Measurements from ENCODE around the gene PLEKHA8. TPM values are rescaled to one million over a fixed set of nuclear protein-coding genes. Genes with fewer than 3 reads are reported as not detected.

The PLEKHA8 gene
- total RNA-seq, 1 donor from 2014 or later = 43.5 TPM

GRCh38 chr7:30082686-30083085, 54.5 kb downstream of the PLEKHA8 start:
- Mint-ChIP-seq H3K9me3 (no peaks in the 10 kb centered on the region), H3K4me1 (no peaks in the 10 kb centered on the region), H3K27me3 (ENCODE audit: low read depth) (no peaks in the 10 kb centered on the region), H3K27ac (no peak overlapping the region), H3K4me3 (no peak overlapping the region), H3K36me3 (peaks cover 26% of the 10 kb centered on the region)
- TF ChIP-seq CTCF (IDR thresholded peaks at IDR 0.05; ENCODE audit: unreplicated experiment) = no peak
- no peak for DNase-seq (ENCODE audit: low spot score in 2 of 2, unreplicated experiment in 2 of 2)

GRCh38 chr7:30083334-30083733, 55.1 kb downstream of the PLEKHA8 start:
- H3K27me3 Mint-ChIP-seq (ENCODE audit: low read depth) = no peaks in the 10 kb centered on the region
- DNase-seq (ENCODE audit: low spot score in 2 of 2, unreplicated experiment in 2 of 2) = no peak
- H3K27ac Mint-ChIP-seq = no peak overlapping the region
- no peaks in the 10 kb centered on the region for H3K4me1 Mint-ChIP-seq
- TF ChIP-seq CTCF (IDR thresholded peaks at IDR 0.05; ENCODE audit: unreplicated experiment) = no peak
- peaks cover 26% of the 10 kb centered on the region for H3K36me3 Mint-ChIP-seq
- H3K4me3 Mint-ChIP-seq = no peak overlapping the region
- no peaks in the 10 kb centered on the region for H3K9me3 Mint-ChIP-seq

GRCh38 chr7:30084212-30084611, 56.0 kb downstream of the PLEKHA8 start:
- Mint-ChIP-seq H3K27ac (no peak overlapping the region), H3K4me1 (no peaks in the 10 kb centered on the region), H3K9me3 (no peaks in the 10 kb centered on the region), H3K4me3 (no peak overlapping the region), H3K27me3 (ENCODE audit: low read depth) (no peaks in the 10 kb centered on the region), H3K36me3 (peaks cover 24% of the 10 kb centered on the region)
- TF ChIP-seq CTCF (IDR thresholded peaks at IDR 0.05; ENCODE audit: unreplicated experiment) = no peak
- DNase-seq (ENCODE audit: low spot score in 2 of 2, unreplicated experiment in 2 of 2) = no peak

- no peak for DNase-seq (ENCODE audit: low spot score in 2 of 2, unreplicated experiment in 2 of 2)
- Mint-ChIP-seq H3K4me3 (no peak overlapping the region), H3K9me3 (no peaks in the 10 kb centered on the region), H3K27ac (no peak overlapping the region), H3K27me3 (ENCODE audit: low read depth) (no peaks in the 10 kb centered on the region), H3K4me1 (no peaks in the 10 kb centered on the region), H3K36me3 (peaks cover 8% of the 10 kb centered on the region)
- TF ChIP-seq CTCF (IDR thresholded peaks at IDR 0.05; ENCODE audit: unreplicated experiment) = no peak
Measured at GRCh38 chr7:30086529-30086928, 58.3 kb downstream of the PLEKHA8 start.

- no peak for DNase-seq (ENCODE audit: low spot score in 2 of 2, unreplicated experiment in 2 of 2)
- no peak overlapping the region for H3K4me3 Mint-ChIP-seq
- H3K36me3 Mint-ChIP-seq = peaks cover 9% of the 10 kb centered on the region
- no peaks in the 10 kb centered on the region for H3K27me3 Mint-ChIP-seq (ENCODE audit: low read depth)
- H3K4me1 Mint-ChIP-seq = no peaks in the 10 kb centered on the region
- H3K27ac Mint-ChIP-seq = no peak overlapping the region
- H3K9me3 Mint-ChIP-seq = no peaks in the 10 kb centered on the region
- TF ChIP-seq CTCF (IDR thresholded peaks at IDR 0.05; ENCODE audit: unreplicated experiment) = no peak
Measured at GRCh38 chr7:30087371-30087770, 59.2 kb downstream of the PLEKHA8 start.

- DNase-seq (ENCODE audit: low spot score in 2 of 2, unreplicated experiment in 2 of 2) = no peak
- H3K36me3 Mint-ChIP-seq = peaks cover 9% of the 10 kb centered on the region
- TF ChIP-seq CTCF (IDR thresholded peaks at IDR 0.05; ENCODE audit: unreplicated experiment) = no peak
- no peaks in the 10 kb centered on the region for H3K4me1 Mint-ChIP-seq
- no peaks in the 10 kb centered on the region for H3K9me3 Mint-ChIP-seq
- H3K27me3 Mint-ChIP-seq (ENCODE audit: low read depth) = no peaks in the 10 kb centered on the region
- no peak overlapping the region for H3K27ac Mint-ChIP-seq
- no peak overlapping the region for H3K4me3 Mint-ChIP-seq
Measured at GRCh38 chr7:30088362-30088761, 60.1 kb downstream of the PLEKHA8 start.
